Measurements from ENCODE around the gene ATP6V0E2. TPM values are rescaled to one million over a fixed set of nuclear protein-coding genes. Genes with fewer than 3 reads are reported as not detected.

Gene ATP6V0E2
- total RNA-seq, 1 experiment from 2014 or later, result 25.5 TPM

GRCh38 chr7:149860821-149861727 is 12.7 kb upstream of the ATP6V0E2 start (continued):
- TF ChIP-seq, protein P1, sequence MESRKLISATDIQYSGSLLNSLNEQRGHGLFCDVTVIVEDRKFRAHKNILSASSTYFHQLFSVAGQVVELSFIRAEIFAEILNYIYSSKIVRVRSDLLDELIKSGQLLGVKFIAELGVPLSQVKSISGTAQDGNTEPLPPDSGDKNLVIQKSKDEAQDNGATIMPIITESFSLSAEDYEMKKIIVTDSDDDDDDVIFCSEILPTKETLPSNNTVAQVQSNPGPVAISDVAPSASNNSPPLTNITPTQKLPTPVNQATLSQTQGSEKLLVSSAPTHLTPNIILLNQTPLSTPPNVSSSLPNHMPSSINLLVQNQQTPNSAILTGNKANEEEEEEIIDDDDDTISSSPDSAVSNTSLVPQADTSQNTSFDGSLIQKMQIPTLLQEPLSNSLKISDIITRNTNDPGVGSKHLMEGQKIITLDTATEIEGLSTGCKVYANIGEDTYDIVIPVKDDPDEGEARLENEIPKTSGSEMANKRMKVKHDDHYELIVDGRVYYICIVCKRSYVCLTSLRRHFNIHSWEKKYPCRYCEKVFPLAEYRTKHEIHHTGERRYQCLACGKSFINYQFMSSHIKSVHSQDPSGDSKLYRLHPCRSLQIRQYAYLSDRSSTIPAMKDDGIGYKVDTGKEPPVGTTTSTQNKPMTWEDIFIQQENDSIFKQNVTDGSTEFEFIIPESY (IDR thresholded peaks at IDR 0.05; ENCODE audit: extremely low read depth, insufficient replicate concordance, low read length), result no peak
- TF ChIP-seq CEBPB (IDR thresholded peaks at IDR 0.05; ENCODE audit: low read depth), result no peak

DNA sequence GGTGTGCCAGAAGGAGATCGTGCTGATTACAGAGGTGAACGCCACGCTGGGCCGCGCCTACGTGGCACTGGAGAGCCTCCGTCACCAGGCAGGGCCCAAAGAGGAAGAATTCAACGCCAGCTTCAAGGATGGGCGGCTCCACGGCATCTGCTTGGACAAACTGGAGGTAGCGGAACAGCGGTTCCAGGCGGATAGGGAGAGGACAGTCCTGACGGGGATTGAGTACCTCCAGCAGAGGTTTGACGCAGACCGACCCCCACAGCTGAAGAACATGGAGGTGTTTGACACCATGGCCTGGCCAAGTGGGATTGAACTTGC is 12.1 kb upstream of the ATP6V0E2 start:
- no peak overlapping the region for H2AFZ ChIP-seq (ENCODE audit: low read depth, low read length, poor library complexity, severe bottlenecking)
- no peaks in the 10 kb centered on the region for H3K27me3 ChIP-seq (ENCODE audit: insufficient read depth, low read length)
- BruUV-seq (replicated peaks), result no TSS peak
- DNase-seq (ENCODE audit: low read depth, low spot score) (no peak), ATAC-seq (peak; percentile 29; the same call in 1 of the 2 replicates)
- no peaks in the 10 kb centered on the region for H4K20me1 ChIP-seq (ENCODE audit: insufficient read depth)
- ChIA-PET CTCF (no interaction called here), RAD21 (ENCODE audit: low non-redundant PET in 1 of 2, low total read pairs in 2 of 2, uncharacterized antibody in 2 of 2, unreplicated experiment in 2 of 2) (no interaction called here), POLR2A (no interaction called here)
- H3K9me2 ChIP-seq (ENCODE audit: insufficient read depth), result no peaks in the 10 kb centered on the region
- H3K9me3 ChIP-seq (ENCODE audit: control insufficient read depth in 1 of 2, insufficient read depth in 1 of 2, low read depth in 1 of 2, low read length in 2 of 2), result no peaks in the 10 kb centered on the region
- H3K4me2 ChIP-seq (ENCODE audit: low read length), result no peak overlapping the region
- H3K4me3 ChIP-seq (replicated peaks in 1 of 2; ENCODE audit: low read depth in 1 of 2, low read length in 2 of 2), result no peak overlapping the region
- no peak overlapping the region for H3K27ac ChIP-seq (ENCODE audit: low read depth, low read length)
- H3K79me2 ChIP-seq (ENCODE audit: insufficient read depth, low read length), result no peaks in the 10 kb centered on the region
- TF ChIP-seq, protein P1 (IDR thresholded peaks at IDR 0.05; ENCODE audit: extremely low read depth, insufficient replicate concordance, low read length), result no peak
- TF ChIP-seq CEBPB (IDR thresholded peaks at IDR 0.05; ENCODE audit: low read depth) (no peak), ZFX (IDR thresholded peaks at IDR 0.05) (no peak), SRF (IDR thresholded peaks at IDR 0.05; ENCODE audit: low read depth) (no peak), YY1 (IDR thresholded peaks at IDR 0.05; ENCODE audit: extremely low read depth, insufficient replicate concordance, low read depth, low read length) (no peak), JUND (IDR thresholded peaks at IDR 0.05) (no peak), EZH2phosphoT487 (IDR thresholded peaks at IDR 0.05; ENCODE audit: borderline replicate concordance) (no peak), CBX3 (IDR thresholded peaks at IDR 0.05; ENCODE audit: low read depth) (no peak), POLR2AphosphoS5 (IDR thresholded peaks at IDR 0.05; ENCODE audit: low read depth, low read length) (no peak), RAD21 (IDR thresholded peaks at IDR 0.05; ENCODE audit: low read depth) (no peak), ATF3 (IDR thresholded peaks at IDR 0.05) (no peak), EZH2 (IDR thresholded peaks at IDR 0.05) (no peak), TCF7L2 (IDR thresholded peaks at IDR 0.05; ENCODE audit: borderline replicate concordance, extremely low read depth, insufficient read depth, insufficient read length) (no peak), ELF1 (IDR thresholded peaks at IDR 0.05; ENCODE audit: borderline replicate concordance, low read depth) (no peak), FOSL1 (IDR thresholded peaks at IDR 0.05; ENCODE audit: low read depth) (no peak)
- TF ChIP-seq, protein P2, sequence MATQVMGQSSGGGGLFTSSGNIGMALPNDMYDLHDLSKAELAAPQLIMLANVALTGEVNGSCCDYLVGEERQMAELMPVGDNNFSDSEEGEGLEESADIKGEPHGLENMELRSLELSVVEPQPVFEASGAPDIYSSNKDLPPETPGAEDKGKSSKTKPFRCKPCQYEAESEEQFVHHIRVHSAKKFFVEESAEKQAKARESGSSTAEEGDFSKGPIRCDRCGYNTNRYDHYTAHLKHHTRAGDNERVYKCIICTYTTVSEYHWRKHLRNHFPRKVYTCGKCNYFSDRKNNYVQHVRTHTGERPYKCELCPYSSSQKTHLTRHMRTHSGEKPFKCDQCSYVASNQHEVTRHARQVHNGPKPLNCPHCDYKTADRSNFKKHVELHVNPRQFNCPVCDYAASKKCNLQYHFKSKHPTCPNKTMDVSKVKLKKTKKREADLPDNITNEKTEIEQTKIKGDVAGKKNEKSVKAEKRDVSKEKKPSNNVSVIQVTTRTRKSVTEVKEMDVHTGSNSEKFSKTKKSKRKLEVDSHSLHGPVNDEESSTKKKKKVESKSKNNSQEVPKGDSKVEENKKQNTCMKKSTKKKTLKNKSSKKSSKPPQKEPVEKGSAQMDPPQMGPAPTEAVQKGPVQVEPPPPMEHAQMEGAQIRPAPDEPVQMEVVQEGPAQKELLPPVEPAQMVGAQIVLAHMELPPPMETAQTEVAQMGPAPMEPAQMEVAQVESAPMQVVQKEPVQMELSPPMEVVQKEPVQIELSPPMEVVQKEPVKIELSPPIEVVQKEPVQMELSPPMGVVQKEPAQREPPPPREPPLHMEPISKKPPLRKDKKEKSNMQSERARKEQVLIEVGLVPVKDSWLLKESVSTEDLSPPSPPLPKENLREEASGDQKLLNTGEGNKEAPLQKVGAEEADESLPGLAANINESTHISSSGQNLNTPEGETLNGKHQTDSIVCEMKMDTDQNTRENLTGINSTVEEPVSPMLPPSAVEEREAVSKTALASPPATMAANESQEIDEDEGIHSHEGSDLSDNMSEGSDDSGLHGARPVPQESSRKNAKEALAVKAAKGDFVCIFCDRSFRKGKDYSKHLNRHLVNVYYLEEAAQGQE (IDR thresholded peaks at IDR 0.05; ENCODE audit: low read depth), result no peak
- no peaks in the 10 kb centered on the region for H3K36me3 ChIP-seq (ENCODE audit: control insufficient read depth in 1 of 2, insufficient read depth in 2 of 2, low read length in 2 of 2)
- intact Hi-C loops (cut with micrococcal nuclease), result no loop called here
- peaks cover 0 to 7% of the 10 kb centered on the region in 2 experiments; a peak in 1 of 4 replicates for H3K4me1 ChIP-seq (ENCODE audit: control insufficient read depth in 1 of 2, insufficient read depth in 2 of 2, low read length in 2 of 2)
- no peak overlapping the region for H3K9ac ChIP-seq (ENCODE audit: low read length)
